Jurkat, Clone E6-1 (cell line): ENCODE results near the gene EEF2. TPM values are rescaled to one million over a fixed set of nuclear protein-coding genes. Genes with fewer than 3 reads are reported as not detected.

Experiments used
- DNase-seq: peaks from one replicate; pipeline ENCODE4 v3.0.0-alpha.2; 2011; ENCODE audit warnings: low read depth, low spot score
- H3K4me3 ChIP-seq: 2 replicates; pipeline ENCODE4 v1.5.1; 2011; ENCODE audit warnings: mild to moderate bottlenecking, low read length, control low read depth, moderate library complexity
- polyA plus RNA-seq: library from polyadenylated mRNA; unstranded; fragments of >200 nt; gene quantifications from one replicate; pipeline ENCODE4 v1.2.1, GENCODE V29; 2012; ENCODE audit warnings: missing spikeins; ENCODE audit not compliant: insufficient read length, insufficient read depth

Gene EEF2
- polyA plus RNA-seq, result 2,006 TPM

GRCh38 chr19:3984908-3985642 is at the start of gene EEF2:
Gene EEF2 (minus strand): TSS chr19:3985463. CDS start chr19:3985380, 83 bp downstream.
- H3K4me3 ChIP-seq, result peak within 1 kb of the TSS; percentile 100
- DNase-seq, result peak; percentile 87

DNA sequence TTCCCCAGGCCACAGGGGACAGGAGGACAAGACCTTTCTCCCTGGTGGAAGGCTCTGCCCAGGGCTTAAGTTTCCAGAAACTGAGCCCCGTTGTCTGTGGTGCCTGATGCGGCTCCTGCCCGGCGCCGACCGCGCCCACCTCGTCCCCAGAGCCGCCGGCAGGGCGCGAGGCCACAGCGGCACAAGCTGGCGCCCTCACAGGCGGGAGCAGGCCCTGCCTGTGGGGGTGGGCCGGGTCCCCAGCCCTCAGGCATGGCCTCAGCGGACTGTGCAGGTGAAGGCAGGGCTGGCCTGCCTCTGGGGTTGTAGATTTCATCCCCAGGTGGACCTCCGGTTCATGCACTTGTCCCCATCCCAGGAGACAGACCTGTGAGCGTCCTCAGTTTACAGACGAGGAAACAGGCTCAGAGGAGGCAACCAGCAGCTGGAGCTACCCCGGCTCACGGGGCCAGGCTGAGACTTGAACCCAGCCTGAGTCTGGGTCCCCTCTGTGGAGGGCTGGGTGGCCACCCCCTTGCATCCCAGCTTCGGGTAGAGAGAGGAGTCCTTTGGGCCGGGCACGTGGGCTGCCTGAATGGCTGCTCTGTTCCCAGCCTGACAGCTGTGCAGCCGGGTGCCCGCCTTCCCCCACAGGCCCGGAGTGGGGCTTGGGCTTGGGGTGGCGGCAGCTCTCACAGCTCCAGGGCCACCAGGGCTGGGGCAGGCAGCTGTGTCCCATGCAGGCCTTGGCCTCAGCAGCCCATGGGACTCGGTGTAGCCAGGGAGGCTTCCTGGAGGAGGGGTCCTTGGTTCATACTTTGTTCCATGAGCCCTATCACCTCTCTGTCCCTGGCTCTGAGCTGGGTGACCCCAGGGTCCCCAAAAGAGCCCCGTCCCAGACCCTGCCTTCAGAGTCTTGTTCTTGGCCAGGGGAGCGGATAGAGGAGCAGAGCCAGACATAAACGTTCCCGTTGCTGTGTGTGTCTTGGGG is 49.1 kb upstream of the EEF2 start:
- no peak for DNase-seq
- no peak overlapping the region for H3K4me3 ChIP-seq

DNA sequence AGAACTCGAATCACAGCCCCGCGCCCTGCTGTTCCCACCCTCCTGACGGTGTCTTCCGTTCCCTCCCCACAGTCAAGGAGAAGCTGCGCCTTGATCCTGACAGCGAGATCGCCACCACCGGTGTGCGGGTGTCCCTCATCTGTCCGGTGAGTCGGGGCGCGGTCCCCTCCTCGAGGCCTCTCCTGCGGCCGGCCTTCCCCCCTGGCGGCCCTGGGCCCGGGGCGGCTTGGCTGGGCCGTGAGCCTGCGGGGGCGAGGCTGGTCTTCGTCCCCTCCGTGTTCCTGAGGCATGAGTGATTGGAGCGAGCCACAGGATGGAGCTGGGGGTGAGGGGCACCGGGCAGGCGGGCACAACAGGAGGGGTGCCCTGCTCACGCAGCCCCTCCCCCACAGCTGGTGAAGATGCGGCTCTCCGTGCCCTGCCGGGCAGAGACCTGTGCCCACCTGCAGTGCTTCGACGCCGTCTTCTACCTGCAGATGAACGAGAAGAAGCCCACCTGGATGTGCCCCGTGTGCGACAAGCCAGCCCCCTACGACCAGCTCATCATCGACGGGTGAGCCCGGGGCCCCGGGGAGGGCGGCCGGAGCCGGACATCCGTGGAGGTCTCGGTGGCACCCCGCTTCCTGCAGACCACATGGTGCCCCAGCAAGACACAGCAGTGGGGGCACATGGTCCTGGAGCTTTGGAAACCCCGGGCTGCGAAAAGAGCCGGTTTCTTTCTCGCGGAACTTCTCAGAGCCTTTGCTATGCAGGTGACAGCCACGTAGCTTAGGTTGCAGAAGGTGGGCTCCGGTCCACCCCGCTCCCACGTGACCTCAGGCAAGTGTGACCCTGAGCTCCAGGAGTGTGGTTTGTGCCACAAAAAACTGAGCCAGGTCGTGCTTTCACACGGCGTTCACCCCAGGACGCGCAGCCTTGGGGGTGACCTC is 48.0 kb upstream of the EEF2 start:
- H3K4me3 ChIP-seq, result no peak overlapping the region
- DNase-seq, result no peak

GRCh38 chr19:4032436-4032835 is 47.2 kb upstream of the EEF2 start:
- no peak overlapping the region for H3K4me3 ChIP-seq
- DNase-seq, result no peak

DNA sequence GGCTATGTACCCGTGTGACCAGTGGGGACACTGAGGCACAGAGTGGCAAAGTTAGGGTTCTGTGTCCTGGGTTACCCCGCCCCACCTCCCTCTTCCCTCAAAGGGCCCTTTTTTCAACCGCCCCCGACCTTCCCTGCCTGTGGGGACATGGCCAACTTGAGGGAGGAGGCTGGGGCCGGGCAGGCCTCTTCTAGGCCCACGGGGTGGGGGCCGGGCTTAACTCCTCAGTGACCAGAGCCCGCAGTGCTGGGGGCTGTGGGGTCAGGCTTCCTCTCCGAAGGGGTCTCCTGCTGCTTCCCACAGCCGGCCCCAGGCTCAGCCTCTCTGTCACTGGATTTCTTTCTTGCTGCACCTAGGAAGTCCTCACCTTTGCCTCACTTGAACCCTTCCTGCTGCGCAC is 46.2 kb upstream of the EEF2 start:
- DNase-seq, result no peak
- no peak overlapping the region for H3K4me3 ChIP-seq

DNA sequence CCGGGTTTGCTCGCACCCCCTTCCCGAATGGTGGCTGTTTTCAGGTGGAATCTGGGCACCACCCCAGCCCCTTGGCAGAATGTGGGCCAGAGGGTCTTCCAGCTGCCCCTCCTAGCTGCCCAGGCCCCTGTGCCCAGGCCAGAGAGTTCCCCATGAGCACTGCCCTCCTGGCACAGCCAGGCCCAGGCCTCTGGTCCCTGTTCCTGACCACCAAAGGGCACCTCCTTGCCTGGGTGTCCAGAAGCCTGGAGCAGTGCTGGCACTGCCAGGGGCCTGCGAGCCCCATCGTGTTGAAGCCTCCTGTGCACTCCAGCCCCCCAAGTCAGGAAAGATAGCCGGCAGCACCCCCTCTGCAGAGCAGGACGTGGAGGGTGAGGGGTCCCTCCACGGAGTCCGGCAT is 45.7 kb upstream of the EEF2 start:
- no peak for DNase-seq
- H3K4me3 ChIP-seq, result no peak overlapping the region

GRCh38 chr19:4030552-4030951 is 45.3 kb upstream of the EEF2 start:
- DNase-seq, result no peak
- no peak overlapping the region for H3K4me3 ChIP-seq

DNA sequence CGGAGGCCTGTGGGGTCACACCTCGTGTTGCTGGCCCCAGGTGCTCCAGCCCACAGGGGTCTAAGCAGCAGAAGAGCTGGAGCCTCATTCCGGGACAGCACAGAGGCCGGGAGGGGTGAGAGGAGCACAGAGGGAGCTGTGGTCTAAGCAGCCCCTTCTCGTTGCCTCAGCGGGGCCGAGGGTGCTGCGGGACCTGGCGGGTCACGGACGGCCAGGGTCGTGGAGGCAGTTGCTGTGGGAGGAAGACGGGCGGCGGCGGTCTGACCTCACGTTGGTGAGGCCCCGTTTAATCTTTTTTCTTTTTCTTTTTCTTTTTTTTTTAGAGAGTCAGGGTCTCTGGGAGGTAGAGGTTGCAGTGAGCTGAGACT is 44.0 kb upstream of the EEF2 start:
- no peak overlapping the region for H3K4me3 ChIP-seq
- no peak for DNase-seq

DNA sequence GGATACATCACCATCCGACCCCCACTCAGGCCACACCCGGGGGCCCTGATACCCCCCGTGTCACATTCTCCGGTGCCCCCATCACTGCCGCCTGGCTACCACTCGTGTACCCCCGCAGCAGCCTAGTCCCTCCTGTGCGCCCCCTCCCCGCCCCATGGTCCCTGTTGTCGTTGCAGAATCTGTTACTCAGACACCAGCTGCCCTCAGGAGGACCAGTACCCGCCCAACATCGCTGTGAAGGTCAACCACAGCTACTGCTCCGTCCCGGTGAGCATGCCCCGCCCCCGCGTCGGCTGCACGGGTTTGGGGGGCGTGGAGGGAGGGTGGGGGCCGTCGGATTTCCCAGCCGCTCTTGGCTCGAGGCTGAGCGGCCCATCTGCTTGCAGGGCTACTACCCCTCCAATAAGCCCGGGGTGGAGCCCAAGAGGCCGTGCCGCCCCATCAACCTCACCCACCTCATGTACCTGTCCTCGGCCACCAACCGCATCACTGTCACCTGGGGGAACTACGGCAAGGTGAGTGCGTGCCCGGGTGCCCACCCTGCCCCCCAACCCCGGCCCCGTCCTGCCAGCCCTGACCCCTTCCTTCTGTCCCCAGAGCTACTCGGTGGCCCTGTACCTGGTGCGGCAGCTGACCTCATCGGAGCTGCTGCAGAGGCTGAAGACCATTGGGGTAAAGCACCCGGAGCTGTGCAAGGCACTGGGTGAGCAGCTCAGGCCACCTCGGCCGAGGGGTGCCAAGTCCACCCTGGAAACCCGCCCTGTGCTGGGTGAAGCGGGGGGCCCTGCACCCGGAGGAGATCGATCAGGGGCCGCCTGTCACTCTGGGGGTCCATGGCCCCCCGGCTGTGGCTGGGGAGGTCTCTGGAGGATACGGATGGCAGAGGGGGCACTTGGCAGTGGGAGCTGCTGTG is 43.3 kb upstream of the EEF2 start:
- H3K4me3 ChIP-seq, result no peak overlapping the region
- DNase-seq, result no peak

DNA sequence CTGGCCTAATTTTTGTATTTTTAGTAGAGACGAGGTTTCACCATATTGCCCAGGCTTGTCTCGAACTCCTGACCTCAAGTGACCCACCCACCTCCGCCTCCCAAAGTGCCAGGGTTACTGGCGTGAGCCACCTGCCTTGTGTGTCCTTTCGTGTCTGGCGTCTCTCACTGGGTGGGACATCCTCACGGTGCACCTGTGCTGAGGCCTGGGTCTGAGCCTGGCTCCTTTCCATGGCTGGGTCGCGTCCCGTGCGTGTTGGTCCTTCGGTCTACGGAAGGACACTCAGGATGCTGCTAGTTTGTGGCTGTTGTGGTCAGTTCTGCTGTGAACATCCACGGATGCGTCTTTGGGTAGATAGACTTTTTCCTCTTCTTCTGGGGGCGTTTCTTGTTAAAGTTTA is 41.9 kb upstream of the EEF2 start:
- no peak overlapping the region for H3K4me3 ChIP-seq
- DNase-seq, result no peak

- H3K4me3 ChIP-seq, result no peak overlapping the region
- DNase-seq, result no peak
Observed at GRCh38 chr19:4025317-4025716, 40.1 kb upstream of the EEF2 start.

DNA sequence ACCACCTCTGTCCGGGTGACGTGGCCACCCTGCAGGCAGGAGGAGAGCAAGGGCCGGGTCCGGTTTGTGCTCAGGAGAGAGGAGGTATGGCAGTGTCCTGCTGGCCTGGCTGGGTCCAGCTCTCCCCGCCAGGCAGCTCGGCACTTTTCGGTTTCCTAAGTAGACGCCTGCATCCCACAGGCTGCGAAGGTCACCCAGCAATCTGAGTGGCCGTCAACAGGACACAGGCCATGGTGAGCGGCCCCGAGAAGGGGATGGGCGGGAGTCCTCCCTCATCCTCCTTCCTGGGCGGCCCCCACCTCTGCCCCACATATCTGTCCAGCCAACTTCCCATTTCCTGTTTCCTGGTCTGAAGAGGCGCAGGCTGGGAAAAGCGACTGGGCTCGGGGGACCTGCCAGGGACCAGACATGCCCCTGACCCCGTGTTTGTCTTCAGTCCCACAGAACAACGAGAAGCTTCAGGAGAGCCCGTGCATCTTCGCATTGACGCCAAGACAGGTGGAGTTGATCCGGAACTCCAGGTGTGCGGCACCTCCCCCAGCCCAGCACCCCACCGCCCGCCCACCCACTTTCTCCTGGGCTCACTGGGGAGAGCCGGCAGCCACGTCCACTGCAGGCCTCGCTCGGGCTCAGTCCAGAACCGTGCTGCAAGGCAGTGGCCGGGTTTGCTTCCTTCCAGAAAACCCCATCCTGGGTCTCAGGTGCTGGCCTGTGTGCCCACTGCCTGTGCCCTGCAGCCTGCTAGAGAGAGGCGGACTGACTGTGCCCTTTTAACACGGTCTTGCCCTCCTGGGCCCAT is 38.5 kb upstream of the EEF2 start:
- DNase-seq, result no peak
- H3K4me3 ChIP-seq, result no peak overlapping the region

DNA sequence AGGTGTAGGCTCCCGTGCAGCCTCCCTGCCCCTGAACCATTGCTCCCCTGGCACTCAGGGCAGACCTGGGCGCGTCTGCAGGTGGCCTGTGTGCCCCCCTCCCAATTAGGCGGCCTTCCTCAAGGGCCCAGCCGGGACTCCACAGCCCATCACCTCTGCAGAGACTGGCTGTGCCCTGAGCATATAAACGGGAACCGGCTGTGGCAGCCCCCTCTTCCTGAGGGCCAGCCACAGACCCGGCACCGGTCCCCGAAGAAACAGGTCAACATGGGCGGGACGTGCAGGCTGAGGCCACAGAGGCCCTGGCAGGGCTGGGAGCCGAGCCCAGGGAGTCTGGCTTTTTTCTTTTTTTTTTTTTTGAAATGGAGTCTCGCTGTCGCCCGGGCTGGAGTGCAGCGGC is 34.3 kb upstream of the EEF2 start:
- DNase-seq, result no peak
- no peak overlapping the region for H3K4me3 ChIP-seq

DNA sequence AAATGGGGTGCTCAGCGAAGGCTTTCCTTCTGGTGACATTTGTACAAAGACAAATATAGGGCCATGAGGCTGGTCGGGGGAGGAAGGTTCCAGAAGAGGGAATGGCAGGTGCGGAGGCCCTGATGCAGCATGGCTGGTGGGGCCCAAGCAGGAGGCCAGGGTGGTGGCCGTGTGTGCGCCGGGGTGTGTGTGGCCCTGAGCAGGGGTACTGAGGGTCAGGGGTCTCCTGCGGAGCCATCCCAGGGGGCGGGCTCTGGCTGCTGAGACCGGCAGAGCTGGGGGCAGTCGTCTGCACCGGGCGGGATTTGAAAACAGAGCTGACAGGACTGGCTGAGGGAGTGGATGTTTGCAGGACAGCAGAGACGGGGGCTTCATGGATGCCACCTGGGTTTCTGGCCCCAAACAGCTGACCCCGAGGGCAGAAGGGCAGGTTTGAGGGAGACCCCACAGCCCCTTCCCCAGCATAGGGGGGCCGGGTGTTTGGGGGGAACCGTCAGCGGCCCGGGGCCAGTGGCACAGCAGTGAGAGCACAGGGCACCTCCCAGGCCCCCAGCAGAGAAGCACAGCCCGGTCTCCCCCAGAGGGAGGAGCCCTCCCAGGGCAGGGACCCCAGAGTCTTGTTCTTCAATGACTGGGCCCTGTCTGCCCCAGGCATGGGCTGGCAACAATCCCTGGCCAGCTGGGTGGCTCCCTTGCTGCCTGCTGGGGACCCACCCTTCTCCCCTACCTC is 33.7 kb upstream of the EEF2 start:
- no peak for DNase-seq
- H3K4me3 ChIP-seq, result no peak overlapping the region

GRCh38 chr19:4018140-4018613 is 32.9 kb upstream of the EEF2 start:
- H3K4me3 ChIP-seq, result no peak overlapping the region
- no peak for DNase-seq

DNA sequence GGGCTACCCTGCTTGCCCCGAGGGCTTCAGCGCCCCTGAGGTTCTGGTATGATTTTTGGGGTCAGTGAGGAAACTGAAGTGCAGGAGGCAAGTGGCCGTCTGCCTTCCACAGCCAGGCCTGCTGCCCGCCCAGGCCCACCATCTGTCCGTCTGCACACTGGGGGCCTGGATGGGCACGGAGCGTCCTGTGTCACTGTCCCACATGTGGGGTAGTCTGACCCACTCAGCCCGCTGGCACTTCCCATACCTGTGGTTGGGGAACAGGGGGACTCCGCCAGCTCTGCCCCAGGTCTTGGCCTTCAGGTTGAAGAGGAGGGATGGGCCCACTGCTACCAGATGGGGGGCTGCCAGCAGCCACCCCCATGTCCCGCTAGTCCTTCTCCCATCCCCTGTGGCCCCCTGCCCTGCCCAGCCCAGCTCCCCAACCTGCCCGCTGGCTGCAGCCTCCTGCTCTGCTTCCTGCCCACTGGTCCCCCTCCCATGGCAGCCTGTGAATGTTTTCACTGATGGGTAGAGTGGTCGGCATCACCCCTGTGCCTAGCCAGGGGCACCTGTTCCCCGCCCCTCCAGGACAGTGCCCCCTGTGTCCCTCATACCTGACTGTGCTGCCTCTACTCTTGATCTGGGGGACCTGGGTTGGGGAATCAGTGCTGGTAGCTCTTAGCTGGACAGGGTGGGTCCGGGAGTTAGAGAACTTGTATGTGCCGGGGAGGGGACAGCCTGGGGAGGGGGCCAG is 31.8 kb upstream of the EEF2 start:
- H3K4me3 ChIP-seq, result no peak overlapping the region
- no peak for DNase-seq
